ENCODE data around the gene OR7G2.

GRCh38 chr19:9128171-9128570 is 20.9 kb upstream of the OR7G2 start:
- TF ChIP-seq CTCF (IDR thresholded peaks at IDR 0.05) (no peak), ZFX (IDR thresholded peaks at IDR 0.05; ENCODE audit: borderline replicate concordance) (no peak)
